Sigmoid colon (tissue), 4 donors: Measurements from ENCODE around the gene USH1C.

Source experiments
- EP300 ChIP-seq, 4 donors: sonication (generic); formaldehyde crosslinking; IDR thresholded peaks; one replicate each; pipeline ENCODE4 v1.6.1; 2017; ENCODE audit warnings: antibody characterized with exemption in 4 of 4
- POLR2A ChIP-seq, 2 donors: fragments of 450-650 bp; IDR thresholded peaks; one replicate each; pipeline ENCODE4 v1.6.1; 2016; ENCODE audit warnings: antibody characterized with exemption in 2 of 2, mild to moderate bottlenecking in 2 of 2, moderate library complexity in 2 of 2
- TF ChIP-seq, protein P1 (sequence below), 4 experiments: fragments of 450-650 bp in 3 of 4; fragments of 200-600 bp in 1 of 4; IDR thresholded peaks; one replicate each; pipeline ENCODE4 v1.5.1; 2016 to 2019; ENCODE audit warnings: antibody characterized with exemption in 4 of 4, mild to moderate bottlenecking in 3 of 4, moderate library complexity in 2 of 4

DNA sequence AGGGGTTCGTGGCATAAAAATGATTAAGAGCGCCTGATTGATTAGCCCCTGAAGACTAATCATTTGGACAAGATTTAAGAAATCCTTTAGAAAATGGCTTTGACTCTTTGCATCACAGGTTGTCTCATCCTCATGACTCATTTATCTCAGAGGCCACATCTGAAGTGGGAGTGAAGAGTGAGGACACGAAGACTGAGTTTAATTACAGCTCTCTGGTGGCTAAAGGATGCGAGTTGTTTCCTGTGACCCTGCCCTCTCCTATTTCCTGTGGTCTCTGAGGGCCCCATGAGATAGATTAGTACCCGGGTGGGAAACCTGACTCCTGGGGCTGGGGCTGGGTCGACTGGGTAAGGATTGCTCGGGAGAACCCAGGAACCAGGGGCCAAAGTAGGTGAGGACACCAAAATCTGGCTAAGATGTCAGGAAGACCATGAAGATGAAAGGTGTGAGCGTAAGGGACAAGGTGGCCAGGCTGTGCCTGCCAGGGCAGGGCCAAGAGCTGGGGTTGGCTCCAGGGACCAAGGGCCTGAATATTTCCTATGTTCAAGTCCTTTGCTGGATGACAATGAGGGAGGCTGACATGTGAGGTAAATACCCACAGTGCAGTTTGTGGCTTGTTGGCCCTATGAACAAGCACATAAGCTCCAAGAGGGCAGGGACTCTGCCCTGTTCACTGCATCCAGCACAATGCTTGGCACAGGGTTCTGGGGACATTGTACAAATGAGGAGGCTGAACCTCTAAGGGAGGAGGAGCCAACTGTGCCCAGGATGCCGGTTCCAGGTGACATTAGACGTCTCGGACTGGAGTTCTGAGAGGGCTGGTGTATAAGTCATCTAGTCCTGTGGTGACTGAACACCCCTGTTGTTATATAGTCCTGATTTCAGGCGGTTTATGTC is 6.5 kb upstream of the USH1C start:
- TF ChIP-seq, protein P1, sequence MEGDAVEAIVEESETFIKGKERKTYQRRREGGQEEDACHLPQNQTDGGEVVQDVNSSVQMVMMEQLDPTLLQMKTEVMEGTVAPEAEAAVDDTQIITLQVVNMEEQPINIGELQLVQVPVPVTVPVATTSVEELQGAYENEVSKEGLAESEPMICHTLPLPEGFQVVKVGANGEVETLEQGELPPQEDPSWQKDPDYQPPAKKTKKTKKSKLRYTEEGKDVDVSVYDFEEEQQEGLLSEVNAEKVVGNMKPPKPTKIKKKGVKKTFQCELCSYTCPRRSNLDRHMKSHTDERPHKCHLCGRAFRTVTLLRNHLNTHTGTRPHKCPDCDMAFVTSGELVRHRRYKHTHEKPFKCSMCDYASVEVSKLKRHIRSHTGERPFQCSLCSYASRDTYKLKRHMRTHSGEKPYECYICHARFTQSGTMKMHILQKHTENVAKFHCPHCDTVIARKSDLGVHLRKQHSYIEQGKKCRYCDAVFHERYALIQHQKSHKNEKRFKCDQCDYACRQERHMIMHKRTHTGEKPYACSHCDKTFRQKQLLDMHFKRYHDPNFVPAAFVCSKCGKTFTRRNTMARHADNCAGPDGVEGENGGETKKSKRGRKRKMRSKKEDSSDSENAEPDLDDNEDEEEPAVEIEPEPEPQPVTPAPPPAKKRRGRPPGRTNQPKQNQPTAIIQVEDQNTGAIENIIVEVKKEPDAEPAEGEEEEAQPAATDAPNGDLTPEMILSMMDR (IDR thresholded peaks at IDR 0.05) = no peak
- TF ChIP-seq POLR2A (IDR thresholded peaks at IDR 0.05) (no peak), EP300 (IDR thresholded peaks at IDR 0.05) (no peak)
